IPS-NIHi7 (cell line): ENCODE results near the gene TMEM62.
"Not testable (repeated sequence)": the region's sequence is repeated elsewhere in the genome, so short reads cannot be mapped to it uniquely, and the experiment has no call there.

Source experiments
- DNase-seq: peaks from one replicate; pipeline ENCODE4 v3.0.0; 2012; ENCODE audit warnings: mixed read lengths; ENCODE audit errors: extremely low spot score

TMEM62 gene

GRCh38 chr15:43177147-43177546 is 43.8 kb downstream of the TMEM62 start:
- DNase-seq: not testable (repeated sequence)

GRCh38 chr15:43183270-43183669 is 49.9 kb downstream of the TMEM62 start:
- no peak for DNase-seq

GRCh38 chr15:43184407-43185124 is 51.2 kb downstream of the TMEM62 start:
- DNase-seq: no peak

GRCh38 chr15:43185157-43186002 is 52.0 kb downstream of the TMEM62 start, which contains the start of gene CCNDBP1:
TSS of gene CCNDBP1 (plus strand) at chr15:43185403. CDS start at chr15:43185499, 96 bp downstream.
- DNase-seq: peak; percentile 100

- DNase-seq: no peak
These were observed 52.6 kb downstream of the TMEM62 start for GRCh38 chr15:43186003-43186353.

- peak; percentile 43 for DNase-seq
These were observed 54.3 kb downstream of the TMEM62 start for GRCh38 chr15:43187544-43188155.

- DNase-seq: no peak
These were observed 55.9 kb downstream of the TMEM62 start for GRCh38 chr15:43189296-43189695.

- no peak for DNase-seq
These were observed 56.8 kb downstream of the TMEM62 start for GRCh38 chr15:43190178-43190577.

GRCh38 chr15:43193710-43194109 is 60.3 kb downstream of the TMEM62 start:
- no peak for DNase-seq

- DNase-seq: no peak
These were observed 61.4 kb downstream of the TMEM62 start for GRCh38 chr15:43194795-43195194.

GRCh38 chr15:43196760-43197548 is 63.6 kb downstream of the TMEM62 start:
- no peak for DNase-seq

- DNase-seq: not testable (repeated sequence)
These were observed 64.4 kb downstream of the TMEM62 start for GRCh38 chr15:43197773-43198172.

- DNase-seq: not testable (repeated sequence)
These were observed 65.2 kb downstream of the TMEM62 start for GRCh38 chr15:43198556-43198955.

- no peak for DNase-seq
These were observed 65.6 kb downstream of the TMEM62 start for GRCh38 chr15:43198992-43199391.

GRCh38 chr15:43199945-43200488 is 66.6 kb downstream of the TMEM62 start:
- no peak for DNase-seq

GRCh38 chr15:43204016-43204901 is 70.9 kb downstream of the TMEM62 start:
- peak; percentile 82 for DNase-seq

- DNase-seq: no peak
These were observed 72.7 kb downstream of the TMEM62 start for GRCh38 chr15:43206054-43206453.

GRCh38 chr15:43207024-43207423 is 73.6 kb downstream of the TMEM62 start:
- DNase-seq: no peak

- DNase-seq: no peak
These were observed 74.9 kb downstream of the TMEM62 start for GRCh38 chr15:43208052-43209002.
